HG02642 (cell line): ENCODE data around the gene BBX.

Experiments used
- ATAC-seq: cut with Tn5 transposase; IDR thresholded peaks from one replicate; pipeline ENCODE4 v1.9.1; 2021; ENCODE audit warnings: mild to moderate bottlenecking; ENCODE audit not compliant: unreplicated experiment, poor library complexity

Gene BBX

DNA sequence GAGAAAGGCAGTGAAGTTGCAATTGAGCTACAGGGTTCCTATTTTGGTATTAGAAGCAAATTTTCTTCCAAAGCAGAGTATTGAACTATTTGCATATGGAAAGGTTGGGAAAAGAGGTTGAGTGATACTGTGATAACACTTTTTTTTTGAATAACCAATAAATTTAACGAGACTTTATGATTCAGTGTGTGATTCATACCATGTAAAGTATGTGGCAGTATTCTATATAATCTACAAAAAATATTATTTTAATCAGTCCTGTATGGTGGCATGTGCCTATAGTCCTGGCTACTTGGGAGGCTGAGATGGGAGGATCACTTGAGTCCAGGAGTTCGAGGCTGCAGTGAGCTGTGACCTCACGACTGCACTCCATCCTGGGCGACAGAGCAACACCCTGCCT, 206.9 kb downstream of the BBX start:
- ATAC-seq = no peak

- no peak for ATAC-seq
Observed at GRCh38 chr3:107734317-107734716, 211.6 kb downstream of the BBX start.

GRCh38 chr3:107737914-107738313, 215.2 kb downstream of the BBX start:
- ATAC-seq = no peak

DNA sequence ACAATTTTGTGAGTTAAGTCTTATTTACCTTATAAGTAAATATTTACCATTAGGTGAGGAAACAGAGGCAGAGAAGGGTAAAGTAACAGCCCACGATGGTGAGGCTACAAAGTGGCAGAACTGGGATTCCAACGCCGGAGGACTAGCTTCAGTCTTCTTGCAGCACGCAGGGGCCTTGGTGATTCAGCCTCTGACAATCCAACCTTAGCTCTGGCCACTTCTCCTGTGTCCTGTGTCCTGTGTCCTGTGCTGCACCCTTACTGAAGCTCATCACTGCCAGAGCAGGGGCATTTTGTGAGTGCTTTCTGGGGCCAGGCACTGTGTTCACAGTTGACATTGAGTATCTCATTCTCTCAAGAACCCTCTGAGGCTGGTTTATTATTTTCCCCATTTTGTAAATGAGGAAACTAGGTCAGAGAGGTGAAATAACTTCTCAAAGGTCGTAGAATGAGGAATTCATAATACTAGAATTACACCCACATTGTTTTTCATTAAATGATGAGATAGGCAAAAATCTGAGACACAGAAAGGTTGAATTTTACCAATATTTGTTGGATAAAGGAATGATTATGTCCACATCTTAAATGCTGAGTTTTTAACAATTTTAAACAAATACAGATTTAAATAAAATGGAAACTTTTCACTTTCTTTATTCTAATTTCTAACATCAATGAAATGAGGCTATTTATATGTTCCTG, 215.9 kb downstream of the BBX start:
- ATAC-seq = no peak

DNA sequence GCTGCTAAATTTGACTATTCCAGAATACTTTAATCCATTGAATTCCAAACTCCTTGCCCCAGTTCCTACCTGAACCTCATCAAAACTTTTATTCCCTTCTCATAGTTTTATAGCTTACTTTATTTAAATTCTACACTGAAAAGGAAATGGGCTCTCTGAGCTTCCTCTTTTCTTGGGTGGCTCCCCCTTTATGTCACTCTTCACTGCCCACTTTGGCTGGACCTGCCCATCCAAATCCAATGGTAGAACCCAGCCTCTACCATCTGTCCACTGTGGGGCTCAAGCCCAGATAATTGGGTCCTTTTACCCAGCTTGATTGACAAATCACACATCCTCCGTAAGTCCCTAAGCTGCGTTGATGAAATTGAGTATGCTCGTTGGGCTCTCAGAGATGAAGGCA, 216.5 kb downstream of the BBX start:
- no peak for ATAC-seq

DNA sequence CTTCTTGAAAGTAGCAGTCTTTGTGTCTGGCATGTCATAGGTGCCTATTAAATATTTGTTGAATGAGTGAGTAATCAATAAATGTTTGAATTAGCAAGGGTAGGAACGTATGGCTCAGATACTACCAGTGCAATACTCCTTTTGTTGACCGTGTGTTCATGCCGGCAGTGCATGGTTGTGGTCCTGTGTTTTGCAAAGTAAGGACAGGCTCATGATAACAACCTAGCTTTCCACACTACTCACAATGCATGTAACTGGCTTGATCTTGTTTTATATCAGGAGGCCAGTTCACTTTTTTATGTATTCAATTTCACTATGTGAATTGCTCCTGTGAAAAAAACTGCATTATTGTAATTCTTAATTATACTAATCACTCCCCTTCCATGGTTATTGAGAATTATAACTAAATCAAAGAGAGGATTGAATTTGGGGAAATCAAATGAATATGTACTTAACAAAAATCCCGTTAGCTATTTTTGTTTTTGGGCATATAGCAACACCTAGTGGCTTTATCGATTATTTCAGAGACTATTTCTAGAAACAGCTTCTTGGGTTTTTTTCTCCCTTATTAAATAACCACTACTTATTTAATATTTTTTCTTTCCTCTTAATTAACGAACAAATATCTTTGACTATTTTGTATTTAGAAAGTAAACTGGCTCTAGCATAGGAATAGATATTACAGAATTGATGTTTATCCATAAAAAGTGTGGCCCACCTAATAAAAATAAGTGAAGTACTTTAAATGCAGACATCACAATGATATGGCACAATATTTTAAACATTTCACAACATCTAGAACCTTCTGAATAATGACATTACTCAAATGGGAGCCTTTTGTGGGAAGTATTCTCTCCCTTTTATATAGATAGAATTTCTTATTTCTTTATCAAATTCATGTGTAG, 218.5 kb downstream of the BBX start:
- ATAC-seq = no peak

DNA sequence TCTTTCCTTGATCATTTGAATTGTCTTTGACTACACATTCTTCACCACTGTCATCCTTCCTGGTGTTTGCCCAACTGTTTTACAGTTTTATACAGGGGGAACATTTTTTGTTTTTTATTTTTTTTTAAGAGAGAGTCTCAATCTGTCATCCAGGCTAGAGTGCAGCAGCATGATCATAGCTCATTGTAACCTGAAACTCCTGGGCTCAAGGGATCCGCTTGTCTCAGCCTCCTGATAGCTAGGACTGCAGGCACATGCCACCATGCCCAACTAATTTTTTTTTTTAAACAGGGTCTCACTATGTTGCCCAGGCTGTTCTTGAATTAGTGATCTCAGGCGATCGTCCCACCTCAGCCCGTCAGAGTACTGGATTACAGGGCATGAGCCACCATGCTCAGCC, 222.6 kb downstream of the BBX start:
- no peak for ATAC-seq

DNA sequence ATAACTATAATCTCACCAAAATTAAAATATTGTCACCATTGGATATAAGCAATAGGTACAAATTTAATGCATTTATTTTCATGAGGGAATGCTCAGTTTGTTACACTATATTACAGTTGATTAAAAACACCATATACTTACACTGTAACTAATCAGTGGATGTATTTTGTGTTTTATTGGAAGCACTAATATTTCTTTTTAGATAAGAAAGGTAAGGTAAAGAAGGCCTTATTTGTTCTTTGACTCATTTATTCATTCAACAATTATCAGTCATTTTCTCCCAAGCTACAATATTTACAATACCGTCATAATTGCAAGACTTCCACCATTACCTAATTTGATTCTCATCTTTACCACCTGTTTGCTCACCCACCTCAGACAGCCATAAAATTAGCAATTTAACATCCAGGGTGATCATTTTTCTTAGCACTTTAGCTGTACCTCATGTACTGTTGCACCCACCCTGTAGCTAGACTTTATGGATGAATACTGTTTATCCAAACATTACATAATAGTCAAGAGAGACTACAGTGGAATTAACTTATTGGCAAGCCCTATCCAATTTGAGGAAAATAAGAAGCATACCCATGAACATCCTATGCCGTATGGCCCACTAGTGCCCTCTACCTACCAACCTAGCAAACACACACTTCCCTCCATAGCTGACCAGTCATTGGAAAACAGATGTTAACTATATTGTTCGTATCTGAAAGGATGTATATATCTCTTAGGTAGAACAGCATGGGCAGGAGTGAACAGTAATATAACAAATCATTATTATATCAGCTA, 229.6 kb downstream of the BBX start:
- no peak for ATAC-seq

- no peak for ATAC-seq
Observed at GRCh38 chr3:107753494-107753893, 230.7 kb downstream of the BBX start.

GRCh38 chr3:107753976-107754375, 231.2 kb downstream of the BBX start:
- ATAC-seq = no peak

DNA sequence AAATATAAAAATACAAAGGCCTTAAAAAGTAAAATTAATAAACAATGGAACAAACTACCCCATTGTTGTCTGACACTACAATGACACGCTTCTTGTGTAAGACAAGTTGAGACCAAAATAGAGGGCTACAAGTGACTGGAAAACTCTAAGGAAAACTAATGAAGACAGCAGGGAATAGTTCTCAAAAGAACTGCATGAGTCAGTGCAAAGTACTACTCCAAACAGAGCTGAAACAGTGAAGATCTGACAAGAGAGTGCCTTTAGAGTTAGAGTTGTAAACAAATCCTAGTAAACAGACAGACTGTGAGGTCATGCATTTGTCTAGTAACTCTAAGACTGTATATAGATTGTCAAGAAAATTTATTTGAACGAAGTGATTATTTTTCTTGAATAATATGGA, 233.9 kb downstream of the BBX start:
- ATAC-seq = no peak

DNA sequence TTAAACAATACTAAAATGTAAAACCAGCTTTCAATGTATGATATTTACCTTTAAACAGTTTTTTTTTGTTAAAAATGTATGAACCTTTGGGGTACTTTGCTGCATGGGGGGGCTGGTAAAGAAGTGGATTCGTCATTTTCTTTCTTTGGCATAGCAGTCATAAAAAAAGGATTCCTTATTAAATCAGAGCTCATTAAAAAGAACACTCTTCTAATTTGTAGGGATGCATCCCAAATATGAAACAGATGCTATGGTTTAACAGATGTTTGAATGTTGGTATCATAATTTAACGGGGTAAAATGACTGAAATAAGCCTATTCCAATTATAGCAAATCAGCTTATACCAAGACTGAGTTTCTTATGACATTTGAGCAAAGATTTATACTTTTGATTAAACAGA, 234.4 kb downstream of the BBX start:
- ATAC-seq = no peak

- ATAC-seq = no peak
Observed at GRCh38 chr3:107760144-107760543, 237.4 kb downstream of the BBX start.

- no peak for ATAC-seq
Observed at GRCh38 chr3:107761391-107761790, 238.6 kb downstream of the BBX start.

DNA sequence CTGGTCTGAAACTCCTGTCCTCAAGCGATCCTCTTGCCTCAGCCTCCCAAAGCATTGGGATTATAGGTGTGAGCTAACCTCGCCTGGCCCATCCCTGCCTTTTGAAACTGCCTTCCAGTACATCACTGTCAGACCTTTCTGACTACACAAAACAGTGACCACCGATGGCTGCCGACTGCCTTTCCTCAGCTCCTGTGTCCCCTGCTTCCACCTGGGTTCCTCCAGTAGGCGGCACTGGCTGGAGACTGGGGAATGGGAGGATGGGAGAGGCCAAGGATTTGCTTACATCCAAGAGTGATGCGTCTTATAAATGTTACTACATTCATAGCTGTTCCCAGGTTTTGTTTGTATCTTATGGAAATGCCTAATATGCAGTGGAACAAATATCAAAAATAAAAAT, 242.8 kb downstream of the BBX start:
- ATAC-seq = no peak

DNA sequence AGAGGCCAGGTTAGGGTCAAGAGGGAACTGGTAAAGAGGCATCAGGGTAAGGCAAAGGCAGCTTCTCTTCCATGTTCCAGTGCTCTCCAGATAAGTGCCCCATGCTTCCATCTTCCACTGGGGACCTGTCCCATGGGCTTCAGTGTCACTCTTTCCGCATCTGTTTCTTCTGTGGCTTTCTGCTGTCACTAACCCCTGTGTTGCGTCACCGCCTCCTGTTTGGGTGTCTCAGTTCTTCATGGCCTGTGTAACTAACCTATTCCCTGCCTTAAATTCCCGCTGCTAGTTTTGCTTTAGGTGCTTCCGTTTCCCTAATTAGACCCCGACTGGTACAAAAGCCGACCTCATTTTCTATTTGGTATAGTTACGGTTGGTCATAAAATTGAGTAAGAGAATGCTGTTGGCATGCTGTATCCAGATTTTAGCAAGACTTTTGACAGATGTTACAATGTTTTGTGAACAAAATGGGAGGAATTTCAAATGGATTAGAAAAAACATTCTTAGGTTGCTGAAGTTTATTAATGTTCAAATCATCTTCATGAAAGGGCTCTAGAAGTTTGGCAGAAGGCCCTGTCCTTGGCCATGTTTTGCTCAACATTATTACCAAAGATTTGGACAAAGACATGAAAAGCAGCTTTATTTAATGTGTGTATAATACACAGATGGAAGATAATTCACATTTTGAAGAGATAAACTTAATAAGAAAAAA, 245.3 kb downstream of the BBX start:
- no peak for ATAC-seq

DNA sequence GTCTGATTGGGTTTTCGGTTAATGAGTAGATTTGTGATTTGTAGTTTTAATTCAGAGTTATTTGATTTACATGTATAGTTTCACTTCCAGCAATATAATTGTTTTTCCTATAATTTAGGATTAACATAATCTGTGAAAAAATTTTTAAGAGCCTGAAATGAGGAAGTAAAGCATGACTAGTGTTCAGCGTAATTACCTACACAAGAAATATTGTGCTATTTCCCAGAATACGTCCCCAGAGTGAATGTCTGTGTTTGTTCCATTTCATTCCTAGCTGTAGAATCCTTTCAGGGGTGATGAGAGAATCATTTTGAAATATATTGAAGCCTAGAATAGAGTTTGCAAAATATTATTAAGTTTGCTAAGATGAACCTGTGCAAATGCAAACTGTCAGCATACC, 247.1 kb downstream of the BBX start:
- no peak for ATAC-seq

GRCh38 chr3:107772016-107772415, 249.3 kb downstream of the BBX start:
- ATAC-seq = no peak

GRCh38 chr3:107775974-107776373, 253.2 kb downstream of the BBX start:
- ATAC-seq = no peak

DNA sequence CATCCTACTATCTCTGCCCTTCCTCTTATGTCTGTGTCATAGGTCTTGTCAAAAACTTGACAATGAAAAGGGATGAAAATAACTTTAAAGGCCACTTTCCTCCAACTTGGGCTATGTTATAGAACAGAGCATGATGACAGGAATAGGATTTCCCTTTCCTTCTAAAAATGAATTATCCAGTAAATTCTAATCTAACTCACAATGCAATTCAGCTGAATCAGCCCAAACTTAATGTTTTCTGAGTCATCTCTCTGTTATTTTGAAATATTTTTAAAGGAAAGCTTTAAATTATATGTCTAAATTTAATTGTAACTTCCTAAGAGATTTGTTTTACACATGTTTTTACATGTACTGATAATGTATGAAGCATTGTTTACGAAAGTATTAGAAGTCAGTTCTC, 258.5 kb downstream of the BBX start:
- ATAC-seq = no peak
